Stimulated activated naive CD8-positive, alpha-beta T cell treated with anti-CD3 and anti-CD28 coated beads, Interleukin-15, amount 100 ng/mL, for 72 hours (primary cell): ENCODE results near the gene GPRC5B.

ENCODE experiments used
- ATAC-seq: fragments of 150-1000 bp; cut with Tn5 transposase; 2 replicates; pipeline ENCODE4 v1.10.0; 2021; ENCODE audit warnings: mild to moderate bottlenecking, moderate library complexity
- DNase-seq, 2 donors: peaks; one replicate each; pipeline ENCODE4 v3.0.0; 2021 to 2022
- H3K27ac Mint-ChIP-seq, 2 donors: one replicate each; pipeline ENCODE4 v1.8.0; 2022; ENCODE audit warnings: mild to moderate bottlenecking in 2 of 2, mixed read lengths in 2 of 2, moderate library complexity in 2 of 2
- H3K27me3 Mint-ChIP-seq: one replicate; pipeline ENCODE4 v1.8.0; 2022; ENCODE audit warnings: mixed read lengths
- H3K4me1 Mint-ChIP-seq: one replicate; pipeline ENCODE4 v1.8.0; 2022; ENCODE audit warnings: mild to moderate bottlenecking, mixed read lengths
- H3K4me3 Mint-ChIP-seq, 2 donors: one replicate each; pipeline ENCODE4 v1.8.0; 2022; ENCODE audit warnings: mild to moderate bottlenecking in 2 of 2, mixed read lengths in 2 of 2, moderate library complexity in 1 of 2
- H3K9me3 Mint-ChIP-seq, 2 donors: one replicate each; pipeline ENCODE4 v1.8.0; 2022; ENCODE audit warnings: mixed read lengths in 2 of 2

The GPRC5B gene

GRCh38 chr16:19908921-19909320, 24.3 kb upstream of the GPRC5B start:
- ATAC-seq = no peak
- Mint-ChIP-seq H3K27me3 (peaks cover 21% of the 10 kb centered on the region), H3K4me1 (peaks cover 11% of the 10 kb centered on the region), H3K4me3 (no peak overlapping the region), H3K27ac (no peak overlapping the region), H3K9me3 (no peaks in the 10 kb centered on the region)
- no peak for DNase-seq

GRCh38 chr16:19907161-19907992, 22.7 kb upstream of the GPRC5B start:
- Mint-ChIP-seq H3K27me3 (peaks cover 21% of the 10 kb centered on the region), H3K4me3 (peak overlapping the region; percentile 62), H3K27ac (no peak overlapping the region), H3K4me1 (peaks cover 11% of the 10 kb centered on the region), H3K9me3 (no peaks in the 10 kb centered on the region)
- ATAC-seq (peak; percentile 94), DNase-seq (peak; percentile 66 to 72)

GRCh38 chr16:19901164-19901563, 16.5 kb upstream of the GPRC5B start:
- H3K4me3 Mint-ChIP-seq = no peak overlapping the region
- no peak for ATAC-seq
- H3K4me1 Mint-ChIP-seq = peaks cover 6% of the 10 kb centered on the region
- peaks cover 22% of the 10 kb centered on the region for H3K27me3 Mint-ChIP-seq
- no peak overlapping the region for H3K27ac Mint-ChIP-seq
- H3K9me3 Mint-ChIP-seq = no peaks in the 10 kb centered on the region
- no peak for DNase-seq

- ATAC-seq (no peak), DNase-seq (no peak)
- H3K4me1 Mint-ChIP-seq = peaks cover 6% of the 10 kb centered on the region
- no peak overlapping the region for H3K4me3 Mint-ChIP-seq
- no peak overlapping the region for H3K27ac Mint-ChIP-seq
- peaks cover 22% of the 10 kb centered on the region for H3K27me3 Mint-ChIP-seq
- H3K9me3 Mint-ChIP-seq = no peaks in the 10 kb centered on the region
Observed at GRCh38 chr16:19899605-19899955, 14.9 kb upstream of the GPRC5B start.

- H3K27me3 Mint-ChIP-seq = peaks cover 22% of the 10 kb centered on the region
- peaks cover 6% of the 10 kb centered on the region for H3K4me1 Mint-ChIP-seq
Observed at GRCh38 chr16:19898924-19899604, 14.4 kb upstream of the GPRC5B start.

GRCh38 chr16:19898166-19898565, 13.5 kb upstream of the GPRC5B start:
- peaks cover 6% of the 10 kb centered on the region for H3K4me1 Mint-ChIP-seq
- DNase-seq (no peak), ATAC-seq (no peak)
- H3K9me3 Mint-ChIP-seq = no peaks in the 10 kb centered on the region
- peak overlapping the region in 1 of 2 donors; percentile 74 for H3K27ac Mint-ChIP-seq
- H3K4me3 Mint-ChIP-seq = no peak overlapping the region
- H3K27me3 Mint-ChIP-seq = peaks cover 22% of the 10 kb centered on the region

More at GRCh38 chr16:19898924-19899604, 14.4 kb upstream of the GPRC5B start:
- Mint-ChIP-seq H3K4me3 (no peak overlapping the region), H3K27ac (no peak overlapping the region), H3K9me3 (no peaks in the 10 kb centered on the region)
- DNase-seq (peak; percentile 27 to 39), ATAC-seq (peak; percentile 61)

- no peak overlapping the region for H3K4me3 Mint-ChIP-seq
- no peaks in the 10 kb centered on the region for H3K9me3 Mint-ChIP-seq
- DNase-seq (no peak), ATAC-seq (no peak)
- H3K4me1 Mint-ChIP-seq = peaks cover 6% of the 10 kb centered on the region
- peaks cover 22% of the 10 kb centered on the region for H3K27me3 Mint-ChIP-seq
- no peak overlapping the region for H3K27ac Mint-ChIP-seq
Observed at GRCh38 chr16:19896951-19897350, 12.3 kb upstream of the GPRC5B start.

GRCh38 chr16:19894586-19894985, 9.9 kb upstream of the GPRC5B start:
- ATAC-seq = no peak
- Mint-ChIP-seq H3K27ac (no peak overlapping the region), H3K4me3 (no peak overlapping the region), H3K27me3 (peaks cover 21% of the 10 kb centered on the region), H3K9me3 (no peaks in the 10 kb centered on the region), H3K4me1 (peaks cover 6% of the 10 kb centered on the region)
- no peak for DNase-seq

- no peak for DNase-seq
- Mint-ChIP-seq H3K4me3 (no peak overlapping the region), H3K9me3 (no peaks in the 10 kb centered on the region), H3K4me1 (no peaks in the 10 kb centered on the region), H3K27me3 (peaks cover 4% of the 10 kb centered on the region), H3K27ac (no peak overlapping the region)
- no peak for ATAC-seq
Observed at GRCh38 chr16:19892902-19893301, 8.3 kb upstream of the GPRC5B start.

GRCh38 chr16:19890901-19891300, 6.3 kb upstream of the GPRC5B start:
- H3K9me3 Mint-ChIP-seq = no peaks in the 10 kb centered on the region
- H3K27me3 Mint-ChIP-seq = peaks cover 5% of the 10 kb centered on the region
- peaks cover 8% of the 10 kb centered on the region for H3K4me1 Mint-ChIP-seq
- H3K4me3 Mint-ChIP-seq = no peak overlapping the region
- H3K27ac Mint-ChIP-seq = peak overlapping the region in 1 of 2 donors; percentile 34
- DNase-seq = no peak
- ATAC-seq = no peak

- ATAC-seq = no peak
Observed at GRCh38 chr16:19888834-19889233, 4.2 kb upstream of the GPRC5B start.

GRCh38 chr16:19886073-19886941, 1.7 kb upstream of the GPRC5B start:
- Mint-ChIP-seq H3K27ac (no peak overlapping the region), H3K9me3 (no peaks in the 10 kb centered on the region), H3K27me3 (peaks cover 49% of the 10 kb centered on the region), H3K4me3 (peak overlapping the region; percentile 76 to 77), H3K4me1 (peaks cover 39% of the 10 kb centered on the region)
- DNase-seq (peak; percentile 78 to 84), ATAC-seq (peak; percentile 76)

More at GRCh38 chr16:19888834-19889233, 4.2 kb upstream of the GPRC5B start:
- Mint-ChIP-seq H3K27ac (no peak overlapping the region), H3K27me3 (peaks cover 26% of the 10 kb centered on the region), H3K4me1 (peaks cover 28% of the 10 kb centered on the region), H3K9me3 (no peaks in the 10 kb centered on the region), H3K4me3 (no peak overlapping the region)
- no peak for DNase-seq

- Mint-ChIP-seq H3K9me3 (no peaks in the 10 kb centered on the region), H3K4me3 (peak overlapping the region; percentile 76 to 77), H3K27me3 (peaks cover 49% of the 10 kb centered on the region), H3K4me1 (peaks cover 39% of the 10 kb centered on the region), H3K27ac (no peak overlapping the region)
- DNase-seq = peak; percentile 17 to 30
- peak; percentile 42 for ATAC-seq
Observed at GRCh38 chr16:19885451-19886072, 914 bp upstream of the GPRC5B start.

GRCh38 chr16:19883966-19884485, 622 bp downstream of the GPRC5B start:
- H3K4me3 Mint-ChIP-seq = peak overlapping the region; percentile 77 to 78
- ATAC-seq (peak; percentile 8), DNase-seq (peak in 1 of 2 donors; percentile 18)
- peaks cover 49% of the 10 kb centered on the region for H3K27me3 Mint-ChIP-seq
- H3K4me1 Mint-ChIP-seq = peaks cover 39% of the 10 kb centered on the region
- no peaks in the 10 kb centered on the region for H3K9me3 Mint-ChIP-seq
- H3K27ac Mint-ChIP-seq = no peak overlapping the region
